Activated T-cell treated with anti-CD3 and anti-CD28 coated beads, Interleukin-2, amount 50 U/mL, for 48 hours (primary cell): ENCODE data around the gene PIK3R5.
A peak's percentile ranks its signal among the peaks of the same experiment; 100 is the strongest.

Experiments used
- DNase-seq, 2 experiments: peaks; one replicate each; pipeline ENCODE4 v3.0.0-alpha.2; 2020

PIK3R5 gene

GRCh38 chr17:8851600-8851999 is 113.9 kb downstream of the PIK3R5 start:
- DNase-seq: no peak

GRCh38 chr17:8849311-8850041 is 116.0 kb downstream of the PIK3R5 start:
- no peak for DNase-seq

DNA sequence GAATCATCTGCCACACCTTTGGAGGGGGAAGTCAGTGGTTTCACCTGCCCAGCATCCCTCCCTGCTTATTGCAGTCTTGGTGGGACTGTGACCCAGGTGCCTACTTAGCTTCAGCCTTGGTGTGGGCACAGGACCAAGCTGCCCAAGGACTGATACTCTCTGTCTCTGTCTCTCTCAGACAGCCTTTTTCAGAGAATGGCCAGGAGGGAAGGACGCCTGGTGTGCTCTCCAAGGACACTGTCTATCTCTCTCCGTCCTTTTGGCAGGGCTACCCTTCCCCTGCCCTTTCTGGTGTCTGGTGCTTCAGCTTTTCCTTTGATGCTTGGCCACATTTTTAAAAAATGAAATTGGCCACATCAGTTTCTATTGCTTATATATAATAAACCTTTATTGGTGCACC is 117.6 kb downstream of the PIK3R5 start:
- DNase-seq: no peak

GRCh38 chr17:8846768-8847211 is 118.7 kb downstream of the PIK3R5 start:
- no peak for DNase-seq

DNA sequence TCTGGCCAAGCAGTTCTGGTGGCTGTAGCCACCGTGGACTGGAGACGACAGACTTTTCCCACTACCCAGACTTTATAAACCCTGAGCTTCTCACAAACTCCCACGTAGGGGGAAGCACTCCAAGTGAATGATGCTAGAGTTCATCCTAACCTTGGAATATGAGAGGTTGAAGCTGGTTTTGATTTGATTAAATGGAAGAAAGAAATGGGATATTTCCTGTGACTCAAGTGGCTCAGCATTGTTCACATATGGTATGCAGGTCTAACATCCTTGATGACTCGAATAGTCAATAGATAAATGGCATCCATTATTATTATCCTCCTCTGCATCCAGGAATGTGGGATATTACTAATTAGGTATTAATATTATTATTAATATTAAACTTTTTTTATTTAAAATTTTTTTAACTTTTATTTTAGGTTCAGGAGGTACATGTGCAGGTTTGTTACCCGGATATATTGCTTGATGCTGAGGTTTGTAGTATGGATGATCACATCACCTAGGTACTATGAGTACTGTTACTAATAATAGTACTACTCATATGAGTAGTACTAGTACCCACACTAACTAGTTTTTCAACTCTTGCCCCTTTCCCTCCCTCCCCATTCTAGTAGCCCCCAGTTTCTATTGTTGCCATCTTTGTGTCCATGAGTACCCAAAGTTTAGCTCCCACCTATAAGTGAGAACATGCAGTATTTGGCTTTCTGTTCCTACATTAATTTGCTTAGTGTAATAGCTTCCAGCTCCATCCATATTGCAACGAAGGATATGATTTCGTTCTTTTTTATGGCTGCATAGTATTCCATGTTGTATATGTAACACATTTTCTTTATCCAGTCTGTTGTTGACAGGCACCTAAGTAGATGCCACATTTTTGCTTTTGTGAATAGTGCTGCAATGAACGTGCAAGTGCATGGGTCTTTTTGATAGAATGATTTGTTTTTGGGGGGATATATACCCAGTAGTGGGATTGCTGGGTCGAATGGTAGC is 121.0 kb downstream of the PIK3R5 start:
- DNase-seq: no peak

GRCh38 chr17:8843344-8843743 is 122.2 kb downstream of the PIK3R5 start:
- DNase-seq: no peak

GRCh38 chr17:8841844-8842243 is 123.7 kb downstream of the PIK3R5 start:
- no peak for DNase-seq

DNA sequence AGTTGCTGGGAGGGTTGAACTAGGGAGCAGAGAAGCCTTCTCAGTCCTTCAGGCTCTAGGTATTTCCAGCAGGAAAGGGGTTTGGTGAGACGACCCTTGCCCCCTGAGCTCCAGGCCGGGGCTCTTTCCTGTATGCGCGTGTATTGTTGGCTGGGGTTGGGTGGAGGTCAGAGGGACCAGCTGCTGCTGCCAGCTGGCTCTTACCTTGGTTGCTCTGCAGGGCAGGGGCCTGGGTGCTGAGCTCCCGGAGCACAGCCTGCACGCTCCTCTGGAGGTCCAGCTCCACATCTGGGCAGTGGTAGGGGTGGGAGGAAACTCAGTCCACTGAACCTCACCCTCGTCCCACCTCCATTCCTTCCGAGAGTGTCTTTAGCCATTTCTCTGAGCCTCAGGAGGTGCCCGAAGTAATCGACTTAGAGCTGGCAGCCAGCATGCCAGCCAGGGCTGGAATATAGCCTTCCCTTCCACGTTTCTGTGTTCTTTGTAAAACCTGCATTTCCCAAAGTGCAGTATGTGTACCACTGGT is 126.0 kb downstream of the PIK3R5 start:
- DNase-seq: no peak

GRCh38 chr17:8838551-8839095 is 126.9 kb downstream of the PIK3R5 start:
- DNase-seq: no peak

- no peak for DNase-seq
Observed at GRCh38 chr17:8837563-8838075, 127.9 kb downstream of the PIK3R5 start.

GRCh38 chr17:8836821-8837562 is 128.5 kb downstream of the PIK3R5 start:
- DNase-seq: no peak

GRCh38 chr17:8835631-8836364 is 129.7 kb downstream of the PIK3R5 start:
- no peak for DNase-seq

- DNase-seq: no peak
Observed at GRCh38 chr17:8835106-8835505, 130.4 kb downstream of the PIK3R5 start.

- DNase-seq: peak; percentile 62 to 66
Observed at GRCh38 chr17:8832711-8833352, 132.7 kb downstream of the PIK3R5 start.

- DNase-seq: no peak
Observed at GRCh38 chr17:8831234-8831849, 134.2 kb downstream of the PIK3R5 start.

DNA sequence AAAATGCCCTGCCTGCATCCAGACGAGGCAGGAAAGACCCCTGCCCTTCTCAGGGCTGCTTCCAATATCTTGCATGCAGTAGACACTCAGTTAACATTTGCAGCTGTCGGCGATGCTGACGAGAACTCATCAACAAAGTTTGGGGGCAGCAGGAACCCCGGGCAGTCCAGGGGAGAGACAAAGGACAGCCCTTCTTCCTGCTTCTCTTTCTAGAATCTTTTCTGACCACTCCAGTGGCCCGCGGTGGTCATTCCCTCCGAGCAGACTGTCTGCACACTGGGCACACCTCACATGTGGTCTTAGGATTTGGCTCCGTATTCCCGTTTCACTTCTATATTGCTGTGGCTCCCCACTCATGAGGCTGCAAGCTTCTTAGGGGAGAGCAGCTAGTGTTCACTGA is 135.4 kb downstream of the PIK3R5 start:
- no peak for DNase-seq

- no peak for DNase-seq
Observed at GRCh38 chr17:8829036-8829941, 136.2 kb downstream of the PIK3R5 start.
